ENCODE measurements around the gene HECTD1. TPM values are rescaled to one million over a fixed set of nuclear protein-coding genes. Genes with fewer than 3 reads are reported as not detected.
"Not testable (repeated sequence)": the region's sequence is repeated elsewhere in the genome, so short reads cannot be mapped to it uniquely, and the experiment has no call there.

The HECTD1 gene
- total RNA-seq (2014; rRNA removed; shearing (Covaris generic); ENCODE audit: low replicate concordance), result 314 and 317 TPM in 2 replicates

DNA sequence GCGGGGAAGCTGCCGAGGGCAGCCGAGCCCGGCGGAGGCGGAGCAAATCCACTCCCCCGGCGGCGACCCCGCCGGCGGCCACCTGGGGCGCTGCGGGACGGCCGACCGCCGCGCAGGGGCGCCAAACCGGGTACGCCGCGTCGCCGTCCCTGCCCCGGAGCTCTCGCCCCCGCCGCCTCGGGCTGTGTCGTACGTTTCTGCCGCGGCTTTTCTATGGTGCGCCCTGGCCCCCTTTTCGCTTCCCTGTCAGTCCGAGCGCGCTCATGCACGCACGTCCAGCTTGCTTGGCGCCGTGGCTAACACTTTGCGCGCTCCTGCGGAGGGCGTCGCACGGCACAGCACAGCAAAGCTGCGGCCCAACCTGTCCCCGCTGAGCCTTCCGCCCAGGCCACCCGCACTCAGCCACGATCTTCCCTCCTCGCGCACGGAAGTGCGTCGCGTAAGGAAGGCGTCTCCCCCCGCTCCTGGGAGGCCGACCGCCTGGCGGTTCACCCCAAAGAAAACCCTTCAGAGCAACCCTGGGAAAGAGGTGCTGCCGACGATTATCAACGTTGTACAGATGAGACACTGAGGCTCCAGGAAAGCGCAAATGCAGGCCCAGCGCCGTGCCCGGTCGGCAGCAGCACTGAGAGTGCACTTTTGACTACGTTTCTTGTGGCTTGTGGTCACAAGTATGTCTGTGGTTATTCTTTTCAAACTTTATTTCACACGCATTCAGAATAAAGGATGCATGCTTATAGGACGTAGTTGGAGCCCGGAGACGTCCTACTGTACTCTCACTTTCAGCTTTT is at the start of gene HECTD1:
Gene HECTD1, minus strand, starts transcription at position 39 of the 791 bp plus-strand sequence. CDS start 1,857 bp downstream, outside the sequence.
- H3K79me2 ChIP-seq (ENCODE audit: low read length), result peaks cover 43% of the 10 kb centered on the region
- H3K9me3 ChIP-seq (ENCODE audit: low read length), result no peaks in the 10 kb centered on the region
- peak within 1 kb of the TSS; percentile 95 for H3K9ac ChIP-seq (ENCODE audit: low read length)
- H3K4me2 ChIP-seq (ENCODE audit: low read depth, low read length, poor library complexity, severe bottlenecking), result peak within 1 kb of the TSS; percentile 92
- H3K27ac ChIP-seq (ENCODE audit: low read length), result peak within 1 kb of the TSS; percentile 89
- peaks cover 21% of the 10 kb centered on the region for H3K36me3 ChIP-seq (ENCODE audit: insufficient read depth, low read length)
- H3K4me3 ChIP-seq (ENCODE audit: low read length), result peak within 1 kb of the TSS; percentile 78
- no peaks in the 10 kb centered on the region for H3K9me2 ChIP-seq (replicated peaks; ENCODE audit: insufficient read depth, low read length)
- peaks cover 18% of the 10 kb centered on the region; the same call in 1 of the 2 replicates for H4K20me1 ChIP-seq (ENCODE audit: insufficient read depth, low read depth, low read length)
- H3K27me3 ChIP-seq (ENCODE audit: low read length), result no peaks in the 10 kb centered on the region
- peaks cover 31% of the 10 kb centered on the region for H3K4me1 ChIP-seq (ENCODE audit: low read length)
- peak; percentile 97 for DNase-seq
- H2AFZ ChIP-seq (ENCODE audit: low read length), result peak within 1 kb of the TSS; percentile 78

DNA sequence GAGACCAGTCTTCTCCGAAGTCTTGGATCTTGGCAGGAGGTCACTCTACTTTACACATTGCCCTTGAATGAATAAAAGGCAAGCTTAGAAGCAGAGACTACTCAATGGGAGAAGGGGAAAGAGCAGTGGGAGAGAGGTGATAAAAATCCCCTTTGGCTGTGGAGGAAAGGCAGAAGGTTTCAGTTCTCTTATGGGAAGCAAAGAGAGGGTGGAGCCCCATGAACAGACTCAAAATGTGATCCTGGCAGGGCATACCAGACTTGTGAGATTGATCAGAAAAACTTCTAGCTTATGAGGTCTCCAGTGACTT is 49.6 kb upstream of the HECTD1 start:
- Histone ChIP-seq H3K27me3 (ENCODE audit: low read length) (no peaks in the 10 kb centered on the region), H3K27ac (ENCODE audit: low read length) (no peak overlapping the region), H3K9me2 (replicated peaks; ENCODE audit: insufficient read depth, low read length) (no peaks in the 10 kb centered on the region), H3K9ac (ENCODE audit: low read length) (no peak overlapping the region), H3K79me2 (ENCODE audit: low read length) (no peaks in the 10 kb centered on the region), H2AFZ (ENCODE audit: low read length) (no peak overlapping the region), H3K9me3 (ENCODE audit: low read length) (no peaks in the 10 kb centered on the region; the same call in 1 of the 2 replicates), H4K20me1 (ENCODE audit: insufficient read depth, low read depth, low read length) (no peaks in the 10 kb centered on the region), H3K4me1 (ENCODE audit: low read length) (peaks cover 20% of the 10 kb centered on the region), H3K36me3 (ENCODE audit: insufficient read depth, low read length) (no peaks in the 10 kb centered on the region), H3K4me3 (ENCODE audit: low read length) (no peak overlapping the region), H3K4me2 (ENCODE audit: low read depth, low read length, poor library complexity, severe bottlenecking) (no peak overlapping the region)
- no peak for DNase-seq

DNA sequence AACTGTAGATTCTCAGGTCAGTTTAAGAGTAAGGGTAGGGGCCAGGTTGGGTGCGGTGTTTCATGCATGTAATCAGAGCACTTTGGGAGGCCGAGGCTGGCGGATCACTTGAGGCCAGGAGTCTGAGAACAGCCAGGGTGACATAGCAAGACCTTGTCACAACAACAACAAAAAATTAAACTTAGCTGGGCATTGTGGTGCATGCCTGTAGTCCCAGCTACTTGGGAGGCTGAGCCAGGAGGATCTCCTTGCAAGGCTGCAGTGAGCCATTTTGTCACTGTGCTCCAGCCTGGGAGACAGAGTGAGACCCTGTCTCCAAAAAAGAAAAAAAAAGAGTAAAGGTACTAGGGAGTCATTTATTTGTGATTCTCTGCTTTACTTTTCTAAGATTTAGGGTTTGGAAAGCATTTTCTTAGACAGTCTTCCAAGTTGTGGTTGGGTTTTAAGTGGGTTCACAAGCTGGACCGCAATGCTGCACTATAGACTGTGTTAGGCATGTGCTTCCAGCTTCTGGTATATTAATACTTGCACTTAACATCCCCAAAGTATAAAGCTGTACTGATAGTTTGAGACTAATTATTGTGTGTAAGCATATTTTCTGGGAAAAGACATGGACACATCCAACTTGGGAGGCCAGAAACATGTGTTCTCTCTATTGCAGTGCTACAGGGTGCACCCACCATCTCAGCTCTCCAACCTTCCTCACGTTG is 49.1 kb upstream of the HECTD1 start:
- Histone ChIP-seq H3K4me1 (ENCODE audit: low read length) (peaks cover 15% of the 10 kb centered on the region), H3K27ac (ENCODE audit: low read length) (no peak overlapping the region), H3K4me2 (ENCODE audit: low read depth, low read length, poor library complexity, severe bottlenecking) (no peak overlapping the region), H4K20me1 (ENCODE audit: insufficient read depth, low read depth, low read length) (no peaks in the 10 kb centered on the region), H3K79me2 (ENCODE audit: low read length) (no peaks in the 10 kb centered on the region), H2AFZ (ENCODE audit: low read length) (peak overlapping the region; percentile 12; the same call in 1 of the 2 replicates), H3K36me3 (ENCODE audit: insufficient read depth, low read length) (no peaks in the 10 kb centered on the region), H3K9me3 (ENCODE audit: low read length) (no peaks in the 10 kb centered on the region; the same call in 1 of the 2 replicates), H3K9me2 (replicated peaks; ENCODE audit: insufficient read depth, low read length) (no peaks in the 10 kb centered on the region), H3K9ac (ENCODE audit: low read length) (no peak overlapping the region), H3K4me3 (ENCODE audit: low read length) (no peak overlapping the region), H3K27me3 (ENCODE audit: low read length) (no peaks in the 10 kb centered on the region)
- DNase-seq, result no peak

DNA sequence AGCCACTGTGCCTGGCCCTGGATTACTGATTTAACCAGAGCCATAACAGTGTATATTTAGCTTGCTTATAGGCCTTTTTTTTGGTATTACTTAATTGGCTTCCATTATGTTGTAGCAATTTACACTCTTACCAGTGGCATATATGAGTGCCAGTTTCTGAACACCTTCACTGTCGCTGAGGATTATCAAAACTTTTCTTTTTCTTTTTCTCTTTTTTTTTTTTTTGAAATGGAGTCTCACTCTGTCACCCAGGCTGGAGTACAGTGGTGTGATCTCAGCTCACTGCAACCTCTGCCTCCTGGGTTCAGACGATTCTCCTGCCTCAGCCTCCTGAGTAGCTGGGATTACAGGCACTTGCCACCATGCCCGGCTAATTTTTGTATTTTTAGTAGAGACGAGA is 48.3 kb upstream of the HECTD1 start:
- H4K20me1 ChIP-seq (ENCODE audit: insufficient read depth, low read depth, low read length); H3K4me3 ChIP-seq (ENCODE audit: low read length); H3K9me2 ChIP-seq (replicated peaks; ENCODE audit: insufficient read depth, low read length); H3K9ac ChIP-seq (ENCODE audit: low read length); H3K79me2 ChIP-seq (ENCODE audit: low read length); H3K36me3 ChIP-seq (ENCODE audit: insufficient read depth, low read length); H3K27ac ChIP-seq (ENCODE audit: low read length); H3K27me3 ChIP-seq (ENCODE audit: low read length); H2AFZ ChIP-seq (ENCODE audit: low read length); H3K4me1 ChIP-seq (ENCODE audit: low read length); DNase-seq; H3K4me2 ChIP-seq (ENCODE audit: low read depth, low read length, poor library complexity, severe bottlenecking); H3K9me3 ChIP-seq (ENCODE audit: low read length): not testable (repeated sequence)

DNA sequence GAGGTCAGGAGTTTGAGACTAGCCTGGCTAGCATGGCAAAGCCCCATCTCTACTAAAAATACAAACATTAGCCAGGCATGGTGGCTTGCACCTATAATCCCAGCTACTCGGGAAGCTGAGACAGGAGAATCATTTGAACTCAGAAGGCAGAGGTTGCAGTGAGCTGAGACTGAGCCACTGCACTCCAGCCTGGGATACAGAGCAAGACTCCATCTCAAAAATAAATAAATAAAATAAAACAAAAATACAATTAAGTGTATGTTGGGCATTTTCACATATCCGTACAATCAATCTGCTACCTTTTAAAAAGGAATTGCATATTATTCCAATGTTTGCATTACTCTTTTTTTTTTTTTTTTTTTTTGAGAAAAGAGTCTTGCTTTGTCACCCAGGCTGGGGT is 47.7 kb upstream of the HECTD1 start:
- H3K79me2 ChIP-seq (ENCODE audit: low read length), result no peaks in the 10 kb centered on the region
- no peaks in the 10 kb centered on the region; the same call in 1 of the 2 replicates for H3K9me3 ChIP-seq (ENCODE audit: low read length)
- no peaks in the 10 kb centered on the region for H4K20me1 ChIP-seq (ENCODE audit: insufficient read depth, low read depth, low read length)
- no peak overlapping the region for H3K4me2 ChIP-seq (ENCODE audit: low read depth, low read length, poor library complexity, severe bottlenecking)
- no peaks in the 10 kb centered on the region for H3K36me3 ChIP-seq (ENCODE audit: insufficient read depth, low read length)
- H3K4me1 ChIP-seq (ENCODE audit: low read length), result peaks cover 5% of the 10 kb centered on the region
- H3K27ac ChIP-seq (ENCODE audit: low read length), result no peak overlapping the region
- H2AFZ ChIP-seq (ENCODE audit: low read length), result no peak overlapping the region
- H3K4me3 ChIP-seq (ENCODE audit: low read length), result no peak overlapping the region
- no peak for DNase-seq
- H3K9me2 ChIP-seq (replicated peaks; ENCODE audit: insufficient read depth, low read length), result no peaks in the 10 kb centered on the region
- no peaks in the 10 kb centered on the region for H3K27me3 ChIP-seq (ENCODE audit: low read length)
- H3K9ac ChIP-seq (ENCODE audit: low read length), result no peak overlapping the region

DNA sequence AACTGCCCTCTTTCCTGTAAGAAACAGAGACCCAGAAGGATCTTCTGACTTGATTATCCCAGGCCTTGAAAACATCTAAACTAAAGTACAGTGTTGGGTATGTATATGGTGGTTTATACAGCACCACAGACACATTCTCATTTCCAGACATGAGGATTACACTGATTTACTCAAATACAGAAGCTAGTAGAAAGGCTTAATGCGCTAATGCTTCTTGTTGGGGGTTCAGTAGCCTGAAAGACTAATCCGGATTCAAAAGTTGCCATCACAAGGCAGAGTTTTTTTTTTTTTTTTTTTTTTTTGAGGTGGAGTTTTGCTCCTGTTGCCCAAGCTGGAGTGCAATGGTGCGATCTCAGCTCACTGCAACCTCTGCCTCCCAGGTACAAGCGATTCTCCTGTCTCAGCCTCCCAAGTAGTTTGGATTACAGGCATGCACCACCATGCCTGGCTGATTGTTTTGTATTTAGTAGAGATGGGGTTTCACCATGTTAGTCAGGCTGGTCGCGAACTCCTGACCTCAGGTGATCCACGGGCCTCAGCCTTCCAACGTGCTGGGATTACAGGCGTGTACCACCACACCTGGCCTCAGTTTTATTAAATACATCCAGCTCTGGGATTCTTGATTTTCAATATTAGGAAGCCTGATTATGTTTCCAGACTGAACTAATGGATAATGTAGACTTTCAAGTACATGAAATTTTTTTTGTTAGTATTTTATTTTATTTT is 46.3 kb upstream of the HECTD1 start:
- Histone ChIP-seq H3K36me3 (ENCODE audit: insufficient read depth, low read length) (no peaks in the 10 kb centered on the region), H3K4me3 (ENCODE audit: low read length) (no peak overlapping the region), H3K9me3 (ENCODE audit: low read length) (no peaks in the 10 kb centered on the region), H3K79me2 (ENCODE audit: low read length) (no peaks in the 10 kb centered on the region), H3K9ac (ENCODE audit: low read length) (no peak overlapping the region), H3K9me2 (replicated peaks; ENCODE audit: insufficient read depth, low read length) (no peaks in the 10 kb centered on the region), H2AFZ (ENCODE audit: low read length) (no peak overlapping the region), H4K20me1 (ENCODE audit: insufficient read depth, low read depth, low read length) (no peaks in the 10 kb centered on the region), H3K4me2 (ENCODE audit: low read depth, low read length, poor library complexity, severe bottlenecking) (no peak overlapping the region), H3K4me1 (ENCODE audit: low read length) (peaks cover 5% of the 10 kb centered on the region), H3K27ac (ENCODE audit: low read length) (no peak overlapping the region), H3K27me3 (ENCODE audit: low read length) (no peaks in the 10 kb centered on the region)
- peak; percentile 41 for DNase-seq

DNA sequence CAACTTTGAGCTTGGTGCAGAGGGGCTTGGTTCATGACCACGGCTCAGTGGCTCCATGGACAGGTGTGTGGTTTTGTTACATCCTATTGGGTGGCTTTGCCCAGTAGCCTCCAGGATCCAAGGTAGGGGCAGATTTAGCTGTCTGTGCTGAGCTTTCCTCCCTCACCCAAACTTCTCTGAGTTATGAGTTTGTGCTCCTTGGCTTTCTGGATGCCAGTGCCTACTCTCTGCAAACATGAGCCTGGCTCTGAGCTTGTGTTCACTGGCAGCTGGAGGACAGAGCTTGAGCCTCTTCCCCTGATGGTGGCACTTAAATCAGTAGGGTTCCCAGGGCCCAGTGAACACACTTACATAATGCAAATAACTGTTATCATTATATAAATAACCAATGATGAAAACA is 45.3 kb upstream of the HECTD1 start:
- H3K9ac ChIP-seq (ENCODE audit: low read length), result no peak overlapping the region
- no peaks in the 10 kb centered on the region for H3K27me3 ChIP-seq (ENCODE audit: low read length)
- DNase-seq, result peak; percentile 56
- no peak overlapping the region for H3K4me3 ChIP-seq (ENCODE audit: low read length)
- no peaks in the 10 kb centered on the region for H4K20me1 ChIP-seq (ENCODE audit: insufficient read depth, low read depth, low read length)
- no peak overlapping the region for H3K4me2 ChIP-seq (ENCODE audit: low read depth, low read length, poor library complexity, severe bottlenecking)
- H3K9me3 ChIP-seq (ENCODE audit: low read length), result no peaks in the 10 kb centered on the region
- no peaks in the 10 kb centered on the region for H3K79me2 ChIP-seq (ENCODE audit: low read length)
- no peaks in the 10 kb centered on the region for H3K9me2 ChIP-seq (replicated peaks; ENCODE audit: insufficient read depth, low read length)
- H3K27ac ChIP-seq (ENCODE audit: low read length), result no peak overlapping the region
- H3K36me3 ChIP-seq (ENCODE audit: insufficient read depth, low read length), result no peaks in the 10 kb centered on the region
- peaks cover 5% of the 10 kb centered on the region for H3K4me1 ChIP-seq (ENCODE audit: low read length)
- no peak overlapping the region for H2AFZ ChIP-seq (ENCODE audit: low read length)

Data from Karpas-422 (cell line).